PC-9 (cell line): Measurements from ENCODE around the gene NDUFB4.

ENCODE experiments used
- CTCF ChIP-seq: fragments of 200-600 bp; sonication (generic); conservative IDR thresholded peaks from 2 replicates; pipeline ENCODE4 v1.6.1; 2017; ENCODE audit warnings: mixed run types, antibody characterized with exemption, mild to moderate bottlenecking, moderate library complexity
- EZH2 ChIP-seq: fragments of 200-600 bp; sonication (generic); IDR thresholded peaks from 2 replicates; pipeline ENCODE4 v1.8.0; 2017; ENCODE audit warnings: antibody characterized with exemption, low read depth

- TF ChIP-seq EZH2 (no peak), CTCF (no peak)
These were observed 27.6 kb downstream of the NDUFB4 start for GRCh38 chr3:120623727-120624093.
